Kidney capillary endothelial cell (primary cell): ENCODE measurements around the gene RAPGEF4.
A peak's percentile ranks its signal among the peaks of the same experiment; 100 is the strongest.
"Not testable (repeated sequence)": the region's sequence is repeated elsewhere in the genome, so short reads cannot be mapped to it uniquely, and the experiment has no call there.

Experiments used
- DNase-seq: peaks from one replicate; pipeline ENCODE4 v3.0.0-alpha.2; 2018; ENCODE audit warnings: low spot score

The RAPGEF4 gene

DNA sequence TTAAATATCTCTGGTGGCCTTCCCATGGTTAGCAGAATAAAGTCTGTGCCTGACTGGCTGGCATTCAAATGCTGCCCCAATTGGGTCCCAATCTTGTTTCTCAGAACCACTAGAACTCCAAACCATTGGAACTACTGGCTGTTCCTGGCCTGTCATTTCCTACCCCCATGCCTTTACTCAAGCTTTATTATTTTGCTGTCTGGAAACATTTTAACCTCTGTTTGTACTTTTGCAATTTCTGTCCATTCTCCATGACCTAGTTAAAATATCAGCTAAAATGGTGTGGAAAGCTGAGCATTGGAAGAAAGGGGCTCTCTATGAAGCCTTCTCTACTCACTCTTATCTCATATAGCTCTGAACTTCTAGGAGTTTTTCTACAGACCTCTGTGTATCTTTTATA, 38.7 kb downstream of the RAPGEF4 start:
- DNase-seq: no peak

DNA sequence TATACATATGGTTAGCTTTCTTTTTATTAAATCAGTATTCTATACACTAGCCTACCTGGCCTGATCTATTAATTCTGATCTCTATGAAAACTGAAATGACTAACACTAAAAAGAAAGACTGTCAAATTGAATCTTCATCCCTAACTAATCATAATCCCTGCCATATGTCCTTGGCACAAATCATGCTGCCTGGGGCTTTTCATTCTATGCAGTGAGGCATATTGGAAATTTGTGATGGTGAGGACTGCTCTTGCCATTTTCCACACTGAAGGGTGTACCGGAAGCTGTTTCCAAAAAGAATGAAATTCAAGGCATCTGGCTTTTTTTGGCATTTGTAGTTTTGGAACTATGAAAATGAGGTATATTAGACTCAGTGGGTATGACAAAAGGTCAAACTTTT, 39.7 kb downstream of the RAPGEF4 start:
- DNase-seq: no peak

DNA sequence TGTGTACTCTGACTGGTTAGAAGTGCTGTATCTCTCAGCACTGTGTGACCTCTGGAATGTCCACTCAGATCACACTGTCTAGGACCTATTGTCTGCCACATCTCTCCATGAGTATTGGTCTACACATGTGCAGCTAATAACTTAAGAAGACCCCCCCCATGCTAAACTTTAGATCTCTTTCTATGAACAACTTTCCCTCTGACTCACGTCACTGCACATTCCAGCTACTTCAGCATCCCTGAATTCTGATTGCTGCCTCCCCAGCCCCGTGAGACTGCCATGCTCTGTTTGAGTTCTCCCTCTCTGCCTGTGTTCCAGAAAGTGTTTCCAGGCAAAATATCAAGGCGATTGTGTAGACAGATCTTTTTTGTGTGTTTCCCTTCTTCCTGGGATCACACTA, 41.8 kb downstream of the RAPGEF4 start:
- no peak for DNase-seq

DNA sequence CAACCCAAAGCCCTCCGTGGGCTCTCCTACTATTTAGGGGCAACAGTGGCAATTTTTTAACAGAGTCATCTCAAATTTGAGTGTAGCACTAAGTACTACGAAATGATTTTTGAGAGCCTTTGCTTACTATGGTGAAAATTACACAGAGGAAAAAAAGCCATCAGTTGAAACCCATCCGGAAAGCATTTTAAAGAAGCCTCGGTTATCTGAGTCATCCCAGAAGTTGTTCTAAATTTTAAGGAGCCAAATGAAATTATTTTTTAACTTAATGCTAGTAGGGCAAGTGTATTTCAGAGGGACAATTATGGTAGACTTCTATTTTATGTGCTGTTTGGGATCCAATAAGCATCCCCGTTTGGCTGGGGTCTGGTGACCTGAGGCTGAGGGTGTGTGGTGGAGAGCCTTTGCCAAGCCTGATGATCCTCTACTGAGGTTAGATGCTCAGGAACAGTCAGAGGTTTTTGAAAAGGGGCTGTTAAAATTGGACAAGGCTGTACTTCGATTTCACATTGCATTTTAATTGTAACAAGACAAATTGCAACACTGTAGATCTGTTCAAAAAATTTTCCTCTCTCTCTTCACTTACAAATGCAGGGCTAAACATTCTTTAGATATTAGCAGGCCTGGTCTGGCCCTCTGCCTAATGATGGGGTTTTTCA, 47.0 kb downstream of the RAPGEF4 start:
- DNase-seq: no peak

DNA sequence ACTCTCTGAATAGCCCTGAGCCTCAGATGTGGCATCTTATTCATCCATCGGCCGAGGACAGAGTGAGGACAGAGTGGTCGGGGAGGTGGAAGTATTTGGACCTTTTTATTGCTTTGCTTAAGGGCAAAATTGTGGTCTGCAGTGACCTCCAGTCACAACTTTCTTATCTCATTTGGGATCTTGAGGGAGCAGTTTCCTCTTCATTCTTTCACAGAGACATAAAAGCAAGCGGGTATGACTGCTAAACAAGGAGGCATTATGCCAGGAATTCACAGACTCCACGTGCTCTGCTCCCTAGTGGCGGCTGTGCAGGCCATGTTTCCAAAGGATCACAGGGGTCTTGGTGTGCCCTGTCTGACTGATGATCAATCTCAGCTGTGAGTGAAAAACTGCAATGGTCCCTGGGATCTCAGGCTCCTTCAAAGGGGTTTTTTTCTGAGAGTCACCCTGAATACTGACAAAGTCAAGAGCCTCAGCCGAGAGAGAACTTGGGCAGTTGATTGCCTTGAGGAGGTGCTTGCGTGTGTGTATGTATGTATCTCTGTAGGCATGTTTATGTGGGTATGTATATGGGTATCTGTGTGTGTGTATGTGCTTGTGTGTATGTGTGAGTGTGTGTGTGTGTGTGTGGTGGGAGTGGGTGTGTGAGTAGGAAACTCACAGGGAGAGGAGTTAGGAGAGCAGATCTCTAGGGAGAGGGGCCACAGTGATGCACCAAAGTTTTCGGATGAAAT, 47.7 kb downstream of the RAPGEF4 start:
- DNase-seq: peak; percentile 3

DNA sequence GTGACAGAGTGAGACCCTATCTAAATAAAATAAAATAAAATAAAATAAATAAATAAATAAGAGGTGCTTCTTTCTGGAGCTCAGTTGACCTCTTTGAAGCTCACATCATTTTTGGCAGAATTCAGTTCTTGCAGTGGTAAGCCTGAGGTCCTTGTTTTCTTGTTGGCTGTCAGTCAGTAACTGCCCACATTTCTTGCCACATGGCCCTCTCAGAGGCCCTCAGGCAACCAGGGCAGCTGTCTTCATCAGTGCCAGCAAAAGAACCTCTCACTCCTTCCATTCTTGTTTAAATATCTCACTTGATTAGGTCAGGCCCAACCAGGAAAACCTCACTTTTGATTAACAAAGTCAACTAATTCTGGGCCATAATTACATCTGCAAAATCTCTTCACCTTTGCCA, 53.2 kb downstream of the RAPGEF4 start:
- no peak for DNase-seq

DNA sequence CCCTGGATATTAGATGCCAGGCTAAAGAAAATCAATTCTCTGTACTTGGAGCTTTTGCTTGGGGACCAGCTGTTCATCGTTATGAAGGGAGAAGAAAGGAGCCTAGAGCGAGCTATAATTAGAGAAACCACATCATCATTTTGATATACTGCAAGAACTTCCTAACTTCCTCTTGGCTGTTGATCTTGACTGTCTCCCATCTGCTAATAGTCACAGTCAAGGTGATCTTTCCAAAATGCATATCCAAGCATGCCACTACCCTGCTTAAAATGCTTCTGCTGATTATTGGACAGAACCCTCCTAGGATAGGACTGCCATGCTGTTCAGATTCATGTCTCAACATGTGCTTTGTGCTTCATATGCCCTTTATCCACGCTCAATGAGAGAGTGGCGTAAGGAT, 54.8 kb downstream of the RAPGEF4 start:
- DNase-seq: no peak

DNA sequence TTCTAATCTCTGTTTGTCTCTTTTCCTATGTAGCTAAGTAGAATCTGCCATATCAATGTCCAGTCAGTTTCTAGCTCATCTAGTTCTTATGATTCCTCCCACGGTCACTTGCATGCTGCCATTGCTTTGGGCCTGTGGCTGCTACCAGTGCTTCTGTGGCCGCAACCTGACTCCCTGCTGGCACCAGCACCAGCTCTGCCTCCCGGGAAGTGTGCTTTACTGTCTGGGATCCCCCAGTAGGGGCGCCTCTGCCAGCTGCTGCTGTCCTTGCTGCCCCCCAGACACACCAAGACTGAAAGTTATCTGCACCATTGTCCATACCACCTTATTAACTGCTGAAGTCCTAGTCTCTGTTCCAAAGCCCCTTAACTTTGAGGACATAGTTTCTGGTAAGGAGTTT, 56.3 kb downstream of the RAPGEF4 start:
- DNase-seq: no peak

DNA sequence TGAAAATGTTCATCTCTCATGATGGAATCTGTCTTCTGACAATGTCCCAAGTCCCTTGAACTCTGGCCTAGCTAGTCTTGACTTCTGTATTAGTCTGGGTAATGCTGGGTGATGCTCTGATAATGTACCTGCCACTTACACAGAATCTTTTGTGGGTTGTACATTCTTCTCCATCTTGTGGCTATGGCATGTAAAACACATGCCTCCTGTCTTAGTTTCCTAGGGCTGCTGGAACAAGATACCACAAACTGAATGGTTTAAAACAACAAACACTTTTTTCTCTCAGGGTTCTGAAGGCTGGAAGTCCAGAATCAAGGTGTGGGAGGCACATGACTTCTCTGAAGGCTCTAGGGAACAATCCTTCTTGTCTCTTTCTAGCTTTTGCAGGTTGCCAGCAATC, 57.1 kb downstream of the RAPGEF4 start:
- no peak for DNase-seq

DNA sequence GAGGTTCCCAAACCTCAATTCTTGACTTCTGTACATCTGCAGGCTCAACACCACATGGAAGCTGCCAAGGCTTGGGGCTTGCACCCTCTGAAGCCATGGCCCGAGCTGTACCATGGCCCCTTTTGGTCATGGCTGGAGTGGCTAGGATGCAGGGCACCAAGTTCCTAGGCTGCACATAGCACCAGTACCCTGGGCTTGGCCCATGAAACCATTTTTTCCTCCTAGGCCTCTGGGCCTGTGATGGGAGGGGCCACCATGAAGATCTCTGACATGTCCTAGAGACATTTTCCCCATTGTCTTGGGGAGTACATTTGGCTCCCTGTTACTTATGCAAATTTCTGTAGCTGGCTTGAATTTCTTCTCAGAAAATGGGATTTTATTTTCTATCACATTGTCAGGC, 67.7 kb downstream of the RAPGEF4 start:
- DNase-seq: not testable (repeated sequence)

DNA sequence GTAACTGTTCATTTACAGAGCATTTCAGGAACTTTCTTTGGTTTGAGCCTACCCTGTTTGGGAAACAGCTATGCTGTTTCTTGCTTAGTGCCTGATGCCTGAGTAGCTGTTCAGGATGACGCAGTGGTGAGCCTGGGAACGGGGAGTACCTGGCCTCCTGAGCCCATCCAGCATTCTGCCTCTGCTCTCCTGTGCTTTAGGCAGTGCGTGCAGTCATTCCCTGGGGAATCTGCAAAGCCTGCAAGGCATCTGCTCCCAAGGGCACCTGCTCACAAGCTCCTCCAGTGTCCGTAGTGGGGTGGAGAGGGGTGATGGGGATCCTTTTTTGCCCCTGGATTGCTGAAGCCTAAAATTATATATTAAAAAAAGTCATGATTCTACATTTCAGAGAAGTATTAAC, 68.8 kb downstream of the RAPGEF4 start:
- no peak for DNase-seq

DNA sequence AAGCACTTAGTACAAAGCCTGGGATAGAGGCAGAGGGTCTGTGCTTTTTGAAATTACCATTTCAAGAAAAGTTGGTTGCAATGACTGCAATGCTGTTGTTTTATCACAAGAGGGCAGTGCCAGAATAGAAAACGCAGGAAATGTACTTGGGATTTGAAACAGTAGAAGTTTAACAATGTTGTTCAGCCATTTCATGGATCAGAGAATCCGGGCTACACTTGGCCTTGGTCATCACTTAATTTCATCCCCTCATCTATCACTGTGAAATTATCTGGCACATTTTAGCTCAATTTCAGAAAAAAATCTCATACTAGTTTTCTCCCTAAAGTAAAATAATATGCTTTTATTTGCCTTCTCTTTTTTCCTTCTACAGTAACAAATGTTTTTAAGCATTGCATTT, 70.8 kb downstream of the RAPGEF4 start:
- DNase-seq: peak; percentile 78

DNA sequence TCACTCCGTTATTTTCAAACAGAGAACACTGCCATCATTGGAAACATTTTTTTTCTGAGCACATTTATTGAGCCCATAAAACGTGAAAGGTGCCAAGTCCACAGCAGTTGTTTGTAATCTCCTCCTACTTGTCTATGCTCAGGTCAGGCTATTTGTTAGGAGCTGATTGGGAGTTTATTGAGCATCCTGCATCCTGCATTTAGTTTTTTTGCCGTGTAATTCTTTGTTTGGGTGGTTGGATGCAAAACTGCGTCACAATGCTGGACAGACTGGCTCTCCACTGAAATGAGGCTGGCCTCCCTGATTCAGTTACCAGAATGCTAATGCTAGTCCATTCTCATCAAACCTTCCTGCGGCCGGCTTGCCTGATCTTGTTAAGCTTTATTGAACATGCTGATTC, 71.4 kb downstream of the RAPGEF4 start:
- DNase-seq: no peak

DNA sequence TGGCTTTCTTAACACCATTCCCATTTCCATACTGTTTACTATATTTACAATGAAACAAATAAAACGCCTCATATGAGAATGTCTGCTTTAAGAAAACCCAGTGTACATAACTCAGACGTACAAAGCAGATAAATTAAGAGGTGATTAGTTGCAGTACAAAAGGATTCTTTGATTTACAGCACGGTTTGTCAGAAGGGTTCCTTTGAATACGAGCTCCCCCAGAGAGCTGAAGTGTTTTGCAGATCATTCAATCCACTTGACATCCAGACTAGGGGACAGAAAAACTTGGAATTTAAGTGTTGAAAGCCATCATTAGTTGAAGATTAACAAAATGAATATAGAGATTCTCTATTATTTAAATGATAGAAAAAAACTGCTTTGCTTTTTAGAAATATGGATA, 72.5 kb downstream of the RAPGEF4 start:
- DNase-seq: no peak

DNA sequence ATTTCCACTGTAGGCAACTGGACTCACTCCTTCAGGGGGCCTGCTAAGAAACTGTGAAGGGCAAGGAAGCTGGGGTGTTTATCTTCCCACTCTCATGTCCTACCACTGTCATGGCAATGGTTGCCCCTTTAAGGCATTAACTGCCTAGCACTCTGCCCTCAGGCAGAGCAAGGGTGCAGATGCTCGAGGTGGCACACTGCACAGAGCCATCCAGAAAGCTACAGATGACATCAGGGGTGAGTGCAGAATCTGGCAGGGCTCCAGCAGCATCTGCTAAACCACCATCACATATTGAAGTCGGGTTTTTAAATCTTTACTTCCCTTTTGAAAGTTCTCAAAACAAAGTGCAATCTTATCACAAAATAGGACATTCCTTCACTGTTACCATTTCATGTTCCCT, 75.4 kb downstream of the RAPGEF4 start:
- no peak for DNase-seq

DNA sequence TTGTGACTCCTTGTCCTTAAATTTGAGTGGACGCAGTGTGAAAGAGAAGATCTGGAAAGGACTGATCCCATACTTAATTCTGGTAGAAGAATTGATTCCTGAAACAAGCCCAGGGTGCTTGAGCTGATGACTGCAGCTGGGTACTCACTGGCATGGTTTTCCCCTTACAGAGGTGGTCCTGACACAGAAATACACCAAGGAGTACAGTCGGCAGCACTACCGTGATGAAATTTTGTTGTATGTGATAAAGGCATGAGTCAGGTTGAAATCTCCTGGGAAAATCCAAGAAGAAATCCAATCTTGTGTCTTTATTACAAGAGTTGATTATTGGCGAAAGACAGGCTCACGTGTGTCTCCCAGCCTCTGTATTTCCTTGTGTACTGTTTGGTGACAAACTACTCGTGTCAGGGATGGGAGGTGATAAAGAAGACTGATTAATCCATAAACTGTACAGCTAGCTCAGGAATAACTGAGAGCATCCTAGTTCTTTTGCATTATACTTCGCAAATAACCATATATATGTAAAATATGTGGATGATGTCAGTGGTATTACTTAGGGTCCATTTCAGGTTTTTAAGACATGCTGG, 76.6 kb downstream of the RAPGEF4 start:
- DNase-seq: no peak

DNA sequence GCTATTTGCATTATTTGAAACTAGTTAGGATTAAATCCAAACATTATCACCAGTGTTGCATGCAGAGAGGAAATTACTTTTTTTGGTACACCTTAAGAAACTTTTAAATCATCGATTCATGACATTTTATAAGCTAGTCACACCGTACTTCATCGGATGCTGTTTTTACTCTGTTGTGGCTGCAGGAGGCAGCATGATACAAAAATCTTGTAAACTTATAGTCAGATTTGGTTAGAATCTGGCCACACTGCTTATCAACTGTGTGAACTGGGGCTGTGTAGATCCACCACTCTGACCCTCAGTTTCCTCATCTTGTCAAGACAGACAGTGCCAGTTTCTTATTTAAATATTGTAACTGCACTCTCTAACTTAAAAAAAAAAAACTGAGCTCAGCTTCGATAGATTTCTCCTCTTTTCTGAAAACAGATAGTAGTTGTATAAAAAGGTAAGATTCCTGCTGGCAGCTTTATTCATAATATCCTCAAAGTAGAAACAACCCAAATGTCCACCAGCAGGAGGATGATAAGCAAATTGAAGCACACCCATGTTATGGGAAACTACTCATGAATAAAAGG, 77.8 kb downstream of the RAPGEF4 start:
- no peak for DNase-seq

DNA sequence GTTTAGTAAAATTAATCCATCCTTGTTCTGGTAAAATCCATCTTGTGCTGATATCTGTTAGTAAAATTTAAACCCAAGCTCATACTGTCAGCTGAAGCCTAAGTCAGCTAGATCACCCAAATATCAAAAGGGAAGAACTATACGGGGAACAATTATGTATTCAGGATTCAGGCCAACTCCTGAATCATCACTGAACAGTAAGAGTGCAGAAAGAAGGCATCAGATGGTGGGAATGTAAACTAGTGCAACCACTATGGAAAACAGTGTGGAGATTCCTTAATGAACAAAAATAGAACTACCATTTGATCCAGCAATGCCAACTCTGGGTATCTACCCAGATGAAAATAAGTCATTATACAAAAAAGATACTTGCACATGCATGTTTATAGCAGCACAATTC, 81.8 kb downstream of the RAPGEF4 start:
- no peak for DNase-seq

DNA sequence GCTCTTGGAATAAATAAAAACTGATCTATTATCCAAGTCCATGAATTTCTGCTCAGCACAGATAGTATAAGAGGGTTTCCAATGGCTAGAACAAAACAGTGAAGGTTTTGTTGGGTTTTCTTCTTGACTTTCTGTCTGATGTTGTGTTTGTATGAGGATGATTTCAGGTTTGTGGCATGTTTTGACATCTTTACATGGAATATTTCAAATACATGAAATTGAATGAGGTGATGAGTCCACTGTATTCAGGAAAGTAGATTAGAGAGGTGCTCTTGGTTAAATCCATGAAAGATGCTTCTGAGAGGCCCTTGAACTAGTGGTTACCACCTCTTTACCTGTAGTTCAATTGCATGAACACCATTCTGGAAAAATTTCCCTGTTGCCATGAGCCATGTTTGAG, 84.3 kb downstream of the RAPGEF4 start:
- no peak for DNase-seq

DNA sequence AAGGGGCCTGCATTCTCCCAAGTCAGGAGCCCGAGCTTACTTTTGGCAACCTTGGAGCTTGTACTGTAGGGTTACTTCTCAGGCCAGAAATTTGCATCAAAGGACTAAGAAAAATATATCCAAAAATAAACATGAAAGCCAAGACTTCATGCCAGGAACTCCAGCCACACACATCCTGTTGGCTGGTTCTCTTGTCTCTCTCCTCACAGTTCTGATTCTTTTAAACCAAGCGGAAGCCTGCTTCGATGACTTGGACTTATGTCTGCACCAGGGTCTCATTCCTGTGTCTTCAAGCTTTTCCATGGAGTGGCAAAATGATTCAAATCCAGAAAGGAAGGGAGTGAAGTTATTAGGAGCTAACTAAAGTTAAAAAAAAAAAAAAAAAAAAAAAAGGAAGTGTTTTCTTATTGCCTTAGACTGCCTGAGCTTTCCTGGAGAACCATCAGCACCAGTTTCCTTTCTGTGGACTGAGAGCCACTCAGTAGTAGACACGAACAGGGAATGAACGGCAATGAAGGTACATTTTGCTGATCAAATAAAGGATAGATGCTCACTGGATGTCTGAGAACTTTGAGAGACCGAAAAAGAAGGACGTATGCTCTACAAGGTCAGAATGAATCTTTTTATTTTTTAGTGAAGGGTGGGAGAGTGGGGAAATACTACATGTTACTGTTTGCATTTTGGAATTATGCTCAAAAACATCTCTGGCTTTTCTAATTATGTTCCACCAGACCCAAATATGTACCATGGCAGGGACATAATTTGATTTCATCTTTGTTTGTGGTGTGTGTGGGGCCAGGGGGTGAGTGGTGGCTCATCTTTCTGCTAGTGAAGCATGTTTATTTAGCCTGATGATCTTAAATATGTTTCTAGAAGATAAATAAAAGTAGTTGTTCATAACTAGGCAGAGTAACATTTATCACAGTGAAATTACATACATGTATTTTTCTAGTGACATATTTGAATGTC, 86.0 kb downstream of the RAPGEF4 start:
- DNase-seq: peak; percentile 83

DNA sequence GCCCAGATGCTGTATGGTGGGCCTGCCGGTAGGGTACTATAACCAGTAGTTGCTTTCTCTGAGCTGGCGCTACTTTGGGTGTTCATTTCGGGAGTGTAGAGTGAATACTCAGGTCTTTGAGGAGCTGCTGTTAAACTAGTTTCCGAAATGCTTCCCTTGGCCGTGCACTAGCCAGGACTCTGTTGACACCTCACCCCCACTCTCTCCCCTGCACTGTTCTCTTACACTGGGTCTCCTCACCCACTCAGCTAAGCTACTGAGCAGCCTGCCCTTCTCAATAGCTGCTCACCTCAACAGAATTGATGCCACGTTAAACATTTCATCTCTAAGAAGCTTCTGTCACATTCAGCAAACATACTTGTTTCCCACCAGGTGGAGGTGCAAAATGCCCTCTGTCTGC, 86.9 kb downstream of the RAPGEF4 start:
- no peak for DNase-seq

DNA sequence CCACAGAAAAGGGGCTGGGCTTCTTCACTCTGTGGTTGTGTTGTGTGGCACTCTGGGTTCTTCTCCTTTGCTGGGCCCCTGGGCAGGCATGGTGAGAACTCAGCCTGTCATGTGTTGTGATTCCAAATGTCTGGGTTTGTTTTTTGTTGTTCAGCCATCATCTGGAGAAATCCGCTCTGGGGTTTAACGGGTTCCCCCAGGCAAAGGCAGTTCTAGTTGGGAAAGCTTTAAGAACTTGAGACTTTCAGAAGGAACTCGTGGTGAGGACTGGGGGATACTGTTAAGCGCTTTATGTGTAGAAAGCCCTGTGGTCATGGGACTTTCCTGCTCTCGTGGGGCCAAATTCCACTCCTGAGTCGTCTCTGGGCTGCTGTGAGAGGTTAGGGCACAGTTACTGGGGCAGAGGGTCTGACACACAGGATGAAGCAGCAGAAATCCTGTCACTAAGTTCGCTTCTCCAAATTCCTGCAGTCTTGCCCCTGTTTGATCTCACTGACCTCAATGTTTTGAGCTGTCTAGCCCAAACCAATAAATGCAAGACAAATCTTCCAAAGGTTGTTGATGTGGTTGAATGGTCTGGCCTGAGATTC, 87.7 kb downstream of the RAPGEF4 start:
- DNase-seq: no peak
